HG03045 (cell line): Measurements from ENCODE around the gene DTHD1.
A peak's percentile ranks its signal among the peaks of the same experiment; 100 is the strongest.

ENCODE experiments used
- ATAC-seq: cut with Tn5 transposase; IDR thresholded peaks from one replicate; pipeline ENCODE4 v1.9.1; 2021; ENCODE audit warnings: mild to moderate bottlenecking, moderate library complexity; ENCODE audit not compliant: unreplicated experiment

Gene DTHD1

GRCh38 chr4:36338973-36339372 is 57.6 kb downstream of the DTHD1 start:
- ATAC-seq = no peak

DNA sequence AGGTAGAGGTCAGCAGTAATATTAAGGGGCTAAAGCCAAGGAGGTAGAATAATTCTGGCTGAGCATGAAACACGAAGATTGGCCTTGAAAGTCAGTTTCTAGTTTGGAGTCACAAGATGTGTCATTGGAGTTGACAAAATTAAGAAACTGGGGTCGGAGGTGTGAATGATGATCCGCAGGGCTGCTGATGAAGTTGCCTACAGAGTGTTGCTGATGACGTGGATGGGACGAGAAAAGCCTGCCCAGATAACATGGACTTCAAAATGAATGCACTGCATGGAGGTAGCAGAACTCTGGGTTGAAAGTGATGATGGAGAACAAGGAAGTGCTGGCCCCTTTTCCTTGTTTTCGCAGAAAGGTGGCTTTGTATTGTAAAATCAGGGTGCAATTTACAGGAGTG is 60.5 kb downstream of the DTHD1 start:
- no peak for ATAC-seq

GRCh38 chr4:36343501-36344175 is 62.2 kb downstream of the DTHD1 start:
- no peak for ATAC-seq

DNA sequence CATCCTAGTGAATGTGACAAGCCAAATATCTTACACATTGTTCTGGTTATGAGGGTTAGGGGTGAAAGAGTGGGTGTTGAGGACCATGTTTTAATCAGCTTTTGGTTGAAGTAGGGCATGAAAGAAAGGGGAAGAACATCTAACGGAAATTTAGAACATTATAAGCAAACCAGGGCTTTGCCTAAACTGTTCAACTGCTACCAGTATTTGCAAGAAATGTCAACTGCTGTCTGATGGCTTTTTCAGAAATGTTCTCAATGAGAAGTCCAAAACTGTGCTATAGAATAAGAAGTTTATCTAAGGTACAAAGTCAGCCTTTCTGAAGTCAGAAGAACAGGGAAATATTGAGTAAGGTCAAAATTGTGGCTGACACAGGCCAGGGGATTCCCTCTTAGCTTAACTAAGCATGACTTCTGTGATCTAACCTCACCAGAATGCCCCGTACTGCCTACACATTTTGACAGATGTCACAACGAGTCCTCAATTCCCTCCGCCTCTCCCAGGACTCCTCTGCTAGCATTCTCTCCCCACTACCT is 67.1 kb downstream of the DTHD1 start:
- ATAC-seq = peak; percentile 88

DNA sequence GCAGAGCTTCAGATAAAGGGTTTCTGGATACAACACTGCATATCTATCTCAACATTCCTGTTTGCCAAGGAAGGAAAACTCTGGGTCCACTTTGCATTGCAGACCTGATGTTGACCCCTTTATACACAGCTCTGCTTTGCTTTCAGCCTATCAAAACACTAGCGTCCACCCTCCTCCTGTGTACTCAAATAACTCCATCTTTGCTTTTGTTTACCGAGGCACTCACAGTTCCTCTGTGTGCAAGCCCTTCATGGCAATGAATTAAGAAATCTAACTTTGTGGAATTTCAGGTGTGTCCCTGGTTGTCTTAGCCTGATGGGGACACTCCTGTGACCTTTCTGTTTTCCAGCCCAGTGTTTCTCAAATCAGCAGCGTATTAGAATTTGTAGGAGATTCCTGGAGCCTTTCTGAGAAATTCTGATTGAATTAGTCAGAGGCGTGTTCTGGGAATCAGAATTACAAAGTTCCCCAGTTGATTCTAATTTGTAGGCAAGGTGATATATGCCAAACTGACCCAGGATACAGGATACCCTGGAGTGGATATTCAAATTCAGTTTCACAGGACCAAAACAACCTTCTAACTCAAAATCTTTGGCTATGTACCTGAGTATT is 68.6 kb downstream of the DTHD1 start:
- ATAC-seq = no peak

GRCh38 chr4:36351082-36351666 is 69.8 kb downstream of the DTHD1 start:
- ATAC-seq = no peak

DNA sequence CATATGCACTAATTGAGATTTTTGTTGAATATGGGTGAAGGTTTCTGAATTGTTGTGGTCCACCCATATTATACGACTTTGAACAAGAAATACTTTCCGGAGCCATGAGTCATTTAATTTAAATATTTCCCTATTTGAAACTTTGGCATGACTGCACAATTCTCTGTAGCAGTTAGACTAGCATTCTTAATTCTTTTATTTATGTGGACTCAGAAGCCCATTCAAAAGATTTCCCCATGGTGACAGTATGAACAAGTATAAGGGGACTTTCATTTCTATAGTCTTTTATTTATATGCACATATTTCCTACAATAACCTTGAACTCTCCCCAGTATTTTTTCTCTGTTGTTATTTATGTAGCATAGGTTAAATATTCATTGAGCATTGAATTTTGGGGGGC is 72.6 kb downstream of the DTHD1 start:
- ATAC-seq = no peak

GRCh38 chr4:36358173-36358572 is 76.8 kb downstream of the DTHD1 start:
- no peak for ATAC-seq

DNA sequence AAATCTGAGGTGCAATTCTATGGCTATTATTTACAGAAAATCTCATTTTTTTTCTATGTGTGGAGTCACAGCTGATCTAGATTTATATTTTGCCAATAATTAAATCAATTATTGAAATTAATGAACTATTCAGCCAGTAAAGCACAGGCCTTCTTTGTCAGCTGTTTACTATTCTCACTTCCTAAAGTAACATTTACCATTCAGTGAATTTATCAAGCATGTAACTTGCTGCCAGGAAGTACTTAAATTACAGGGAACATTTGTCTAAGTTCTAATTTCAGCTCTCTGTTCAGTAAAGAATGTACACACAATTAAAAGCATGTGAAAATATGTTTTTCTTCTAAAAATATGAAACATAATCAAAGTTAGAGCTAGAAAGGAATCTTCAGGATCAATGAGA is 79.3 kb downstream of the DTHD1 start:
- no peak for ATAC-seq

DNA sequence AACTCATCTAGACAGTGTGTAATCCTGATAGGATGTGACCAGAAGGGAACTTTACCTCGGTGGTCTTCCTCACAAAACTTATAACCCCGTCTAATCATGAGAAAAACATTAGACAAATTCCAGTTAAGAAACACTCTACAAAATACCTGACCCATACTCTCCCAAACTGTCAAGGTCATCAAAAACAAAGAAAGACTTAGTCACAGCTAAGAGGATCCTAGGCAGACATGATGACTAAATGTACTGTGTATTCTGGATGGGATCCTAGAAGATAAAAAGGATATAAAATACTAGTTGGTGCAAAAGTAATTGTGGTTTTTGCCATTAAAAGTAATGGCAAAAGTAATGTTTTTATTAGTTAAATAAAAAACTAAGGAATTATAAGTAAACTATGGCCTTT is 81.6 kb downstream of the DTHD1 start:
- no peak for ATAC-seq

- no peak for ATAC-seq
These were observed 93.6 kb downstream of the DTHD1 start for GRCh38 chr4:36374836-36375511.

DNA sequence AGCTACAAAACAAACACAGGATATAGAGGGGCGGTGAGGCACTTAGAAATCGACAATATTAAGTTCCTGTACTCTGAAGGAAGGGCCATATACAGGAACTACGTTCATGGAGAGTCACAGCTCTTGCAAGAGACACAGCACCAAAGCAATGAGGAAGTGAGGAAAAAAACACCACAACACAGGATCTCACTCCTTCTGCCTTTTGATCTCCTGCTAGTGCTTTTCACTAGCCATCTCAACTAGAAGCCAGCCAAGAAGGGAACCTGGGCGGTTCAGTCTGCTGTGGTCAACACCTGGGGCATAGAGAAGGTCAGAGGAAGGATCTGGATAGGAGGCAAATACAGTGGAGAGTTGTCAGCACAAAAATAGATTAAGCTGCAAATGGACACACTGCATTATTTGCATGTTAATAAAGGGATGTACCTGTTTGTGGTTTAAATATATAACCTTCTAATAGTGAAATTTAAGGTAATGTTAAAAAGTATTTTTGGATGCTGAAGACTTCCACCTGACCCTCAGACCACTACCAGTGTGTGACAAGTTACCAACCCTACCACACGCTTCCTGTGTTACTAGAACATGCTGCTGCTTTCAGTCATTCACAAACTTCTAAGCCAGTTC is 104.6 kb downstream of the DTHD1 start:
- ATAC-seq = peak; percentile 78

DNA sequence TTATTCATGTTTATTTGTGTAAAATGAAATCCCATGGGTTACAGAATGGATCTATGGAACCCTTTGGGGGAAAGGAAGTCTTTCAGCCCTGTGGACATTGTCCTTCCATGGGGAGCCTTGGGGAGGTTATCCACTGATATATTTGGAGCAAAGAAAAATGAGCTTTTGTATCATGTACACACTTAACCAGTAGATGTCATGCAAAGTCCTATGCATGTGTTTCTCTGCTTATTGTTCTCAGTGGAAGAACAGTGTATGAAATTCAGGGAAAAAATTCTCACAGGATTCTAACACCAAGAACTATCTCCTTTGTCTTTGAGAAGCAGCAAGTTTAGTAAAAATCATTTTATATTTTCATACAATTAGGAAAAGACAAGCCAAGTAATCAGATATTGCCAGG is 105.3 kb downstream of the DTHD1 start:
- no peak for ATAC-seq

- ATAC-seq = no peak
These were observed 107.3 kb downstream of the DTHD1 start for GRCh38 chr4:36388710-36389109.

GRCh38 chr4:36391411-36391810 is 110.0 kb downstream of the DTHD1 start:
- no peak for ATAC-seq

GRCh38 chr4:36392024-36392423 is 110.6 kb downstream of the DTHD1 start:
- no peak for ATAC-seq

GRCh38 chr4:36392916-36393315 is 111.5 kb downstream of the DTHD1 start:
- ATAC-seq = no peak
